ENCODE data around the gene RNF26.

- TF ChIP-seq CTCF (IDR thresholded peaks at IDR 0.05): no peak
- no peak for TF ChIP-seq POLR2A (IDR thresholded peaks at IDR 0.05)
Measured at GRCh38 chr11:119285431-119285830, 48.9 kb upstream of the RNF26 start.
